ENCODE data around the gene NSL1. TPM values are rescaled to one million over a fixed set of nuclear protein-coding genes. Genes with fewer than 3 reads are reported as not detected.

Gene NSL1
- total RNA-seq, 1 donor from 2014 or later = 51.7 TPM

DNA sequence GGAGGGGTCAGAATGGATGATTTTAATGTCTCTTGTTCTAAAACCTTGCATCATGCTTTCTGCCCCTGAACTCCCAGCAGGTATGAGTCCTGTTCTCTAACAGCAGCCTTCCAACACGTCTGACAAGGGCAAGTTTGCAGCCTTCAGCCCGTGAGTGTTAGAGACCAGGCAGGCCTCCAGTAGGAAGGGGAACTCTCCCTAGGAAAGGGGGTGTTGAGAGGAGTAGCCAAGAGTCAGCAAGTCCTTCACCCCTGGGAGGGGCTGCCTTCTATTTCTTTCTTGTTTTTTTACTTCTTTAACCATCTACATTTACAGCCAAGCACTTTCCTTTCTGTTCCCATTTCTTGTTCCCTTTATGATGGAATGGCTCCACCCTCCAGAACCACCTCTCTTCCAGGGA lies 106.1 kb downstream of the NSL1 start:
- no peak for DNase-seq

GRCh38 chr1:212684521-212685090 lies 107.0 kb downstream of the NSL1 start:
- DNase-seq = no peak

DNA sequence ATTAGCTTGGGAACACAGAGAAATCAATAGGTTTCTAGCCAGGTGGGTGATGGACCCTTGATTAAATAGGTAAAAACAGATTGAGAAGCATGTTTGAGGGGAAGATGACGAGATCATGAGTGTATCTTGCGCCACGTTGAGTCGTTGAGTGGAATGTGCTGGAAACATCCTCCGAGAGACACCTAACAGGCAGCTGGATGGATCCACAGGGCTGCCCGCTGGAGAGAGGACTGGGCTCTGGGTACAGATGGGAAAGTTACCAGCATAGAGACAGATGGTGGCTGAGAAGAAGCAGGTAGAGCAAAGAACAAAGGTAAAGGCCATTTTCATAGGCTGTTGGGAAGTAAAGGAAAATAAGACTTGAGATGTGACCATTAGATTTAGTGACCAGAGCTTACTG lies 107.5 kb downstream of the NSL1 start:
- DNase-seq = no peak

DNA sequence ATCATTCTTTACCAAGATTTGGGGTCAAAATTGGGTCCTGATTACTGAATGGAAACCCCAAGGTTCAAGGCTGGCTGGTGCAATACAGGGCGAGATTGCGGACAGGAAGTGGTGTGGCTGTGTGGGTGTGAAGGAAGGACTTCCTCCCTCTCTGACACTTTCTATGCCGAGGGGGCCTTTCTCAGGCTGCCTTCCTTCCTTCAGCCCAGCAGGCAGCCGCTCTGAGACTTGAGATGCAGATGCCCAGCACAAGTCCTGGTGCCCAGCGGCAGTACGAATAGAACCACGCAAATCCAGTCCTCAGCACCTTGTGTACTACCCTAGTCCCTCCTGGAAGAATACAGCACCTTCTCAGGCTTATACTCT lies 108.2 kb downstream of the NSL1 start:
- no peak for DNase-seq

GRCh38 chr1:212680680-212681389 lies 110.7 kb downstream of the NSL1 start:
- no peak for DNase-seq

DNA sequence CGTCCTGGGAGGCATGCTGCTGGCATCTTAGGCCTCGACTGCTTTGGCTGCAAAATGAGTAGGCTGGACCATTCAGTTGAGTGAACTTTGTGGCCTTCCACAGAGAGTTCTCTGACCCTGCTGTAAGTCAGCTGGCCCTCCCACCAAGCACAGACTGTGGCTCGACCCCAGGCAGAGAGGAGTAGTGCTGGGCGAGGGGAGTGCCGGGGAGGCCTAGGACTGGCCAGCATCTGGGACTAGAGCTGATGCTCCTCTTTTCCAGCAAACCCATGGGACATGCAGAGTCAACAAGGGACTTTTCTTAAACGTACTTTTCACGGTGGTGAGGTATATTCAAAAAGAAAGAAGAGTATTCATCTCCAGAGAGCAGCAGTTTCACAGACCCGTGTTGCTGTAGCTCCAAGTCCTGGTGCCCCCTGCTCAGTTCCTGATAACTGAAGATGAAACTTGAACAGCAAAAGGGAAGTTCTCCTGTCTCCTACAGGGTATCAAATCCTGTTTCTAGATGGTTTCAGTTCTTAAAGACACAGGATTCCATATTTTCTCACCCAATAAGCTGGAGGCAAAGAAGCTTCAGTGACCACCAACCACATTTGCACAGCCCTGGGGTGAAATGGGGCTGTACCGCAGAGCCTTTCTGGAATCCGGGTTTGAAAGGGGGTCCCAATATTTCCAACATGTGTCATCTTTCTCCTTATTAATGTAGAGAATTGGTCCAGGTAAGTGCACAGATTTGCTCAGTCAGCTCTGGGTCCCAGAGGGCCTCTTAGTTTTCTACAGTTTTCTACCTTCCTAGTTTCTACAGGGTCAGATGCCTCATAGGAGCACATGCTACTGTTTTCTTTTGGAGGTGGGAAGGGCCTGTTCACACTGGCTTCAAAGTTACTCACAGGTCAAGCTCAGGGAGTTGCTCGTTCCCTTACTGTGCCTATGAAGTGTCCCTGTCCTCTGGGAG lies 112.8 kb downstream of the NSL1 start:
- no peak for DNase-seq

DNA sequence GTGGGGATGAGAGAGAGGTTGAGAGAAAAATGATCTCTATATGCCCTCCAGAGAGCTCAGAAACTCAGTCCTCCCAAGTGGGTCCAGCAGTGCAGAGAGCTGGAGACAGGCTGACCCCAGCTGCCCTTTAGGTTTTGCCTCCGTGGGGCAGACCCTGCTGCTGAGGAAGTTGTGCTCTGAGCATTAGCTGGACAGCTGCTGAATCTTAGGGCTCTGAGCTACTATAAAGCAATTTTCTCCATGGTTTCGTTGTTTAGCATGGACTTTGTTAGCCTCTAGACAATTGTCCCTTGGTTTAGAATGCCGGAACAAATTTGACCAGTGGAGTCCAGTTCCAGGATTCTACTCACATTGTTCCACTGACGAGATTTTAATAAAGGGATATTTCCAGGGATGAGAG lies 114.0 kb downstream of the NSL1 start:
- no peak for DNase-seq

DNA sequence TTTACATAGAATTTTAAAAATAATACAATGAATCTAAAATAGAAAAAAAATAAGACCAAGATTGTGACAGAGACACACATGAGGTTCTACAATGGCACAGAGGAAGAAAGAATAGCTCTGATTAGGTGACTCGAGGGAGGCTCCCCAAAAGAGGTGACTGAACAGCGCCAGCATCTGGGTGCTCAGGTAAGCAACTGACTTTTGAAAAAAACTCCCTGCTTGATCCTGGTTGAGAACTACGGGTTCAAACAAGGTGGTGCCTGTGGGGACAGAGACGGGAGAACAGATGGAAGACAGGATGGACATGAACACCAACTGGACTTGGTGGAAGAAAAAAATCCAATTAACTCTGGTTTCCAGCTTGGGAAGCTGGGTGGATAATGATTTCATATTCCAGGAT lies 114.4 kb downstream of the NSL1 start:
- DNase-seq = no peak

Other genes with a start within 250 kb of the NSL1 start
- 24.7 TPM for gene ATF3, start 183.0 kb downstream of the NSL1 start, total RNA-seq
- 3.0 TPM for gene BATF3, start 91.9 kb downstream of the NSL1 start, total RNA-seq
- gene TATDN3, start 117 bp upstream of the NSL1 start, total RNA-seq = 19.7 TPM
- gene SPATA45, start 55.9 kb upstream of the NSL1 start, total RNA-seq = not detected
- gene FLVCR1, start 66.5 kb upstream of the NSL1 start, total RNA-seq = 12.3 TPM
- gene VASH2, start 158.8 kb upstream of the NSL1 start, total RNA-seq = 17.3 TPM
- 47.0 TPM for gene ANGEL2, start 224.1 kb upstream of the NSL1 start, total RNA-seq